ENCODE data around the gene ATP13A2.

ATP13A2 gene

DNA sequence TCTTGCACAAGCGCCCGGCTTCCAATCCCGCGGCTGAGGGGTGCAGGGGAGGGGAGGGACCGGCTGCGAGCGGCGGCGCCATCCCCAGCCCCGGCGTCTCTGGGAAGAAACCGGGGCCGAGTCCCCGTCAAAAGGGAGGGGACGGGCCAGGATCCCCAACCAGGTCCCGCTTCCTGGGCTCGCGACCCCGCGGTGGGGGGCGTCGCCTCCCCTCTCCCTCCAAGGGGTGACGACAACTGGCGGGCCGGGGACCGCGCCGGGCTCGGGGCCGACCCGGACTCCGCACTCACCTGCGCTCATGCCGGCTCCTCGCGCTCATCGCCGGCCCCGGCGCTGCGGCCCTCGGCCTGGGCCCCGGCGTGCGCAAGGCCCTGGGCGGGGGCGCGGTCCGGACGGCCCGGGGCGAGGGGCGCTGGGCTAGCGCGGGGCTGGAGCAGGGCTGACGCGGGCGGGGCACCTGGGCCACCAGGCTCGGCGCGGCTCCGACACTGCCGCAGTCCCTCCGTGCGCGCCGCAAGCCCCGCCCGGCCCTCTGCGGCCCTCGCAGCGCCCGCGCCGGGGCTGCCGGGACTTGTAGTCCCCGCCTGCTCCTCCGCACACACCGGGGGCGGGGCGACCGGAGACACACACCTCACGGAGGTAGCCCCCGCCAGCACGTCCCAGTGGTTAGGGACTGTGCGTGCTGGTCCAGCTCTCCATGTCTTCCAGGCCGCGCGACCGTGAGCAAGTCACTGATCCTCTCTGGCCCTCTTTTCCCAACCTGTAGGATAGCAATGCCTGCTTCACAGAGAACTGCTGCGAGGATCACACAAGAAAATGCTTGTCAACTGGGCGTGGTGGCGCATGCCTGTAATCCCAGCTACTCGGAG lies at the start of gene ATP13A2:
TSS of gene ATP13A2 (minus strand) at position 490 of the 869 bp plus-strand sequence. CDS start at position 300, 190 bp downstream.
- in situ Hi-C loops (cut with MboI; ENCODE audit: low pct_unique_long_range_greater_than_20kb, low sequenced_read_pairs), result no loop called here
- peak; percentile 73 for DNase-seq

DNA sequence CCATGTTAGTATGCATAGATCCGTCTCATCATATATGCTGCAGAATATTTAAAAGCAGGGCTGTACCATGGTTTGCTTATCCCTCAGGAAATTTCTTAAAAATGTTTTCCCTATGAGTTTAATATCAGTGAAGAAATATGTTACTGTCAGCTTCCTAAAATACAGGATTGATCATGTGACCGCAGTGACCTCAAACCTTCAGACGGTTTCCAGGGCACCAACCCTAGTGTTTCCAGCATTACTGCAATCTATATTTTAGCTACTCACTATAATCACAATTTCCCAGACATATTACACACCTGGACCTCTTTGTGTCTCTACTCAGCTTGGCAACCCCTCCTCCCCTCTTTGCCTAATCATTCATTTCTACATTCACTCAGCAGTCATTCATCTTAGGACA lies 49.8 kb upstream of the ATP13A2 start:
- DNase-seq, result no peak
- in situ Hi-C loops (cut with MboI; ENCODE audit: low pct_unique_long_range_greater_than_20kb, low sequenced_read_pairs), result no loop called here

DNA sequence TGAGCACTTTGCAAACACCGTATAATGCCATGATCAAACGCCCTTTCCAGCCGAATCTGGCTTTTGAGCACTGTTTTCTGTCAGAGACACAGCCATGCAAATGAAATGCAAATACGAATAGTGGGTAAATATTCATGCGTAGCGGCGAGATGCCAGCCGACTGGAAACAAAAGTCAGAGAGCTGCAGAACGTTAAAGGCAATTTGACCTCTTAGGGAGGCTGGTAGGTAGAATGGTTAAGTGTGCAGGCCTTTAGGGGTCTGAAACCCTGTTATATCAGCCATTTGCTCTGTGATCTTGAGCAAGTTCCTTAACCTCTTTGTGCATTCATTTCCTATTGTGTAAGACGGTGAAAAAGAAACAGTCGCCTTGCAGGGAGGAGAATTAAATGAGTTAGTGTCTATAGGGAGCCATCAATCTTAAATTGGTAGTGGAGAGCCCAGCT lies 48.6 kb upstream of the ATP13A2 start:
- DNase-seq, result no peak
- in situ Hi-C loops (cut with MboI; ENCODE audit: low pct_unique_long_range_greater_than_20kb, low sequenced_read_pairs), result no loop called here

GRCh38 chr1:17059391-17060305 lies 47.9 kb upstream of the ATP13A2 start:
- in situ Hi-C loops (cut with MboI; ENCODE audit: low pct_unique_long_range_greater_than_20kb, low sequenced_read_pairs), result no loop called here
- peak; percentile 69 for DNase-seq

DNA sequence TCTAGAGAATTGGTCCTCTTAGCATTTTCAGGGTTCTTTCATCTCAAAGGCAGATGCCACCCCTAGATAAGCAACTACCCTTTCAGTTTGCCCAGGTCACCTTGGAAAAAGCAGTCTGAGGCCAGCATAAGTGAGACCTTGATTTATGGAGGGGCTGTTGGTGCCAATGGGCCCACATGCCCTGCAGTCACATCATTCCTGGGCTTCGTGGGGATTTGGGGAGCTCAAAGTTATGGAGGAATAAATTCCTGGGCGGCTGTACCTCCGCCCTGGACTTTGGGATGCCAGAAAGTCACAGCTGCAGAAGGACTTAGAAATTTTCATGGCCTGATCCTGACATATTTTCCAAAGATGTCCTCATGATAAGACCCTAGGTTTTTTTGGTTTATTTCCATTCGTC lies 44.8 kb upstream of the ATP13A2 start:
- in situ Hi-C loops (cut with MboI; ENCODE audit: low pct_unique_long_range_greater_than_20kb, low sequenced_read_pairs), result no loop called here
- DNase-seq, result no peak

DNA sequence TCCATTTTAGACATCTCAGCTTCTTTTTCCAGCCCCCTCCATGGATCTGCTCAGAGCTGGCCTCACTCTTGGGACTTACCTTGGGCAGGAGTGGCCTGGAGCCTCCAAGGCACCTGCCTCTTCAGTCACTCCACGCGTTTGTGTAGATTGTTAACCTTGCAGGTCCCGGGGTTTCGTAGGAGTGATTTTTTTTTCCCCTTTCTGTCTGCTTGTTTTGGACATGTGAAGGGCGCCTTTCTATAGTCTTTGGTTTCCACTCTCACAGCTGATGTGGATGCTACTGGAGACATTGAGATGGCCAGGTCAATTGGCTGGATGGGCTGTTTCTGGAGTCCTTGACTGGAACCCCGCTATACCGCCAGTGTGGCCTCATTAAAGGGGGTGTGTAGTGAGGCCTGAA lies 44.1 kb upstream of the ATP13A2 start:
- DNase-seq, result no peak
- in situ Hi-C loops (cut with MboI; ENCODE audit: low pct_unique_long_range_greater_than_20kb, low sequenced_read_pairs), result no loop called here

GRCh38 chr1:17053685-17054410 lies 42.1 kb upstream of the ATP13A2 start, which contains the start of gene SDHB:
Gene SDHB (minus strand): TSS chr1:17054032. CDS start chr1:17054019, 13 bp downstream.
- in situ Hi-C loops (cut with MboI; ENCODE audit: low pct_unique_long_range_greater_than_20kb, low sequenced_read_pairs), result no loop called here

DNA sequence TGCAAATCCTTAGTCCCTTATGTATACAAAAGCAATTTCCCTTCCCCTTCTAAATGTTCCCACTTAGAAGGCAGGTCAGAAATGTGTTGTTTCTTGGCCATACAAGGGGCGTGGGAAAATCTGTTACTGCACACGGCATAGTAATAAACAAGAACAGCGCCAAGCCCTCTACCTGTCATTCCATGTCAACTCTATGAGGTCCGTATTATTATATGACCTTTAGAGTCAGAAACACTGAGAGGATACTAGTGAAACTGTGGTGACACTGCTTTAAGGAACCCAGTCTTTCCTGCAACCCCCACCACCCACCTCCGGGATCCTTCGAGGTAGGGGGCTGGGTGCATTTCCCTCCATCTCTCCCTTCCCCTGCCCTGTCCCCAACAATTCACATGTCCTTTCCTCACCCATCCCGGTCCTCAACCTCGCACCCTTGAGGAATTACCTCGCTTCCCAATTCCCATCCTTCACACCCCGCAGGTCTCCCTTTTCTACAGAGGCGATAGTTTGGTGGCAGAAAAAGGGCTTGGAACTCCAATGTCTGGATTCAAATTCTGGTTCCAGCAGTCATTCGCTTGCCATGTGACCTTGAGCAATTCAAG lies 41.5 kb upstream of the ATP13A2 start:
- in situ Hi-C loops (cut with MboI; ENCODE audit: low pct_unique_long_range_greater_than_20kb, low sequenced_read_pairs), result no loop called here
- peak; percentile 7 for DNase-seq

More at GRCh38 chr1:17053685-17054410, 42.1 kb upstream of the ATP13A2 start, which contains the start of gene SDHB:
- DNase-seq, result peak; percentile 98

DNA sequence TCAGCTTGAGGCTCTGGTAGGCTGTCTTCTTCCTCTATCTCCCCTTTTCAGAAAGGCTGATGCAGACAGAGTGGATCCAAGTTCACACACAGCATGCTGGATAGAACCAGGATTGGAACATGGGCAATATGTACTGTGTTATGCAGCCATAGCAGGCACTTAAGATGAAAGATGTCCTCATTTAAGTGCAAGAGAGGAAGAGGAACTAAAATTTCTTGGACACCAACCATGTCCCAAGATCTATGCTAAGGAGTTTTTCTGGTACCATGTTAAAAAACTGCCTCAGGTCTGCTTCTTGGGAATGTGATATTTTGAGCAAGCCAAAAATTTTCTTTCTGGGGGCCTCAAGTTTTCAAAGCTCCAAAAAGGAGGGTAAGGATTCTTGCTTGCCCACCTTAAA lies 40.9 kb upstream of the ATP13A2 start:
- in situ Hi-C loops (cut with MboI; ENCODE audit: low pct_unique_long_range_greater_than_20kb, low sequenced_read_pairs), result no loop called here
- no peak for DNase-seq

DNA sequence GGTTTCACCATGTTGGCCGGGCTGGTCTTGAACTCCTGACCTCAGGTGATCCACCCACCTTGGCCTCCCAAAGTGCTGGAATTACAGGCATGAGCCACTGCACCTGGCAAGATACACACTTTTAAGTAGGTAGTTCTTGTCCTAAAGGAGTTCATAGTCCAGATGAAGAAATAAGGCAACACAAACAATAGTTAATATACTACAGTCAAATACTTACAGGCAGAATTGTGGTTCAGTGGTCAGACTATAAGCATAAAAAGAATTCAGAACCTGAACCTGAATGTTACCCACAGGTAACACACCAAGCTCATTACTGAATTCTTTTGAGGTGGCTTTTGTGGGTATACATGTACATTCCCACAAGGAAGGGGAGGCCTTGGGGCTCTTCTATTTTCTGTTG lies 40.3 kb upstream of the ATP13A2 start:
- in situ Hi-C loops (cut with MboI; ENCODE audit: low pct_unique_long_range_greater_than_20kb, low sequenced_read_pairs), result no loop called here
- no peak for DNase-seq

DNA sequence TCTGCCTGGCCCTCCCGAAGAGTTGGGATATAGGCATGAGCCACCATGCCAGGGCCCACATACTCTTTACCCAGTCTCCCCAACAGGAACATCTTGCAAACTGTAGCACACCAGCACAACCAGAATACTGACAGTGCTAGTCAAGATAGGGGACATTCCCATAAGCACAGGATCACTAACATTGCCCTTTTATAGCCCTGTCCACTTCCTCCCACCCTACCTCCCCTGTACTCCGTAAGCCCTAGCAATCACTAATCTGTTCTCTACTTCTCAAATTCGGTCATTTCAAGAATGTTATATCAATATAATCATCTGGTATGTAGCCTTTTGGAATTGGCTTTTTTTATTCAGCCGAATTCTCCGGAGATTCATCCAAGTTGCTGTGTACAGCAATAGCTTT lies 36.2 kb upstream of the ATP13A2 start:
- in situ Hi-C loops (cut with MboI; ENCODE audit: low pct_unique_long_range_greater_than_20kb, low sequenced_read_pairs), result no loop called here
- no peak for DNase-seq

GRCh38 chr1:17046334-17046657 lies 34.6 kb upstream of the ATP13A2 start:
- in situ Hi-C loops (cut with MboI; ENCODE audit: low pct_unique_long_range_greater_than_20kb, low sequenced_read_pairs), result no loop called here
- DNase-seq, result no peak

GRCh38 chr1:17045634-17046333 lies 34.1 kb upstream of the ATP13A2 start:
- in situ Hi-C loops (cut with MboI; ENCODE audit: low pct_unique_long_range_greater_than_20kb, low sequenced_read_pairs), result no loop called here
- DNase-seq, result peak; percentile 54

DNA sequence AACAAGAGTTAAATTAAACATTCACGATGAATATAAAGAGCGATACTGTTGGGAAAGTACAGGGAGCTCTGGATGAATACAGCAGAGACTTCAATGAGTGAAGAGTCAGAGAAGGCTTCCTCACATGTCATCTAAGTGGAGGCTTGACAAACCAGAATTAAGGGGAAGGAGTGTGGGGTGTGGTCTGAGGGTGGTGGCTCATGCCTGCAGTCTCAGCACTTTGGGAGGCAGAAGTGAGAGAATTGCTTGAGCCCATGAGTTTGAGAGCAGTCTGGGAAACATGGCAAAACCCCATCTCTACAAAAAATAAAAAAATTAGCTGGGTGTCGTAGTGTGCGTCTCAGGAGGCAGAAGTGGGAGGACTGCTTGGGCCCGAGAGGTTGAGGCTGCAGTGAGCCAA lies 33.4 kb upstream of the ATP13A2 start:
- DNase-seq, result no peak
- in situ Hi-C loops (cut with MboI; ENCODE audit: low pct_unique_long_range_greater_than_20kb, low sequenced_read_pairs), result no loop called here

GRCh38 chr1:17043676-17044075 lies 31.9 kb upstream of the ATP13A2 start:
- in situ Hi-C loops (cut with MboI; ENCODE audit: low pct_unique_long_range_greater_than_20kb, low sequenced_read_pairs), result no loop called here
- DNase-seq, result no peak

DNA sequence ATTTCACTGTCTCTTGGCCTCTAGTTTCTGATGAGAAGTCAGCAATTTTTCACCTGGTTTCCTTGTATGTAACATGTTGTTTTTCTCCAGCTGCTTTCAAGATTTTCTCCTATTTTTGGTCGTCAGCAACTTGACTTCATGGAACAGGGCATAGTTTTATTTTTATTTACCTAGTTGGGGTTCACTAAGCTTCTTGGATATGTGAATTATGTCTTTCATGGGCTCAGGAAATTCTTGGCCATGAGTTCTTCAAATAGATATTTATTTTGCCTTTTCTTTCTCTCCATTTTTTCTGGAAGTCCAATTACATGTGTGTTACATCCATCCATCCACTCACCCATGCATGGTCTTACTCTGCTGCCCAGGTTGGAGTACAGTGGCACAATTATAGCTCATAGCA lies 28.4 kb upstream of the ATP13A2 start:
- in situ Hi-C loops (cut with MboI; ENCODE audit: low pct_unique_long_range_greater_than_20kb, low sequenced_read_pairs), result no loop called here
- no peak for DNase-seq

- in situ Hi-C loops (cut with MboI; ENCODE audit: low pct_unique_long_range_greater_than_20kb, low sequenced_read_pairs), result no loop called here
- DNase-seq, result no peak
Measured at GRCh38 chr1:17039522-17039921, 27.8 kb upstream of the ATP13A2 start.

- in situ Hi-C loops (cut with MboI; ENCODE audit: low pct_unique_long_range_greater_than_20kb, low sequenced_read_pairs), result no loop called here
- no peak for DNase-seq
Measured at GRCh38 chr1:17033481-17033880, 21.8 kb upstream of the ATP13A2 start.

Data from KBM-7 (cell line).